Testis (tissue), 2 donors: ENCODE results near the gene BCL11B.

Experiments used
- CTCF ChIP-seq, 3 experiments: fragments of 450-650 bp in 2 of 3; fragments of 200-600 bp in 1 of 3; sonication (generic) in 1 of 3; IDR thresholded peaks; one replicate each; pipeline ENCODE4 v1.5.1; 2016 to 2019; ENCODE audit warnings: antibody characterized with exemption in 3 of 3, mild to moderate bottlenecking in 2 of 3, moderate library complexity in 1 of 3
- POLR2A ChIP-seq: fragments of 450-650 bp; IDR thresholded peaks from one replicate; pipeline ENCODE4 v1.6.1; 2017; ENCODE audit warnings: antibody characterized with exemption, mild to moderate bottlenecking, moderate library complexity

GRCh38 chr14:99191395-99192027 is 80.5 kb downstream of the BCL11B start:
- TF ChIP-seq CTCF (IDR thresholded peaks at IDR 0.05), result no peak
- TF ChIP-seq POLR2A, result no peak
